ENCODE data around the gene MT2A. TPM values are rescaled to one million over a fixed set of nuclear protein-coding genes. Genes with fewer than 3 reads are reported as not detected.

Gene MT2A
- total and polyA plus RNA-seq, 7 donors: 37.5 to 968 (median 161) TPM

DNA sequence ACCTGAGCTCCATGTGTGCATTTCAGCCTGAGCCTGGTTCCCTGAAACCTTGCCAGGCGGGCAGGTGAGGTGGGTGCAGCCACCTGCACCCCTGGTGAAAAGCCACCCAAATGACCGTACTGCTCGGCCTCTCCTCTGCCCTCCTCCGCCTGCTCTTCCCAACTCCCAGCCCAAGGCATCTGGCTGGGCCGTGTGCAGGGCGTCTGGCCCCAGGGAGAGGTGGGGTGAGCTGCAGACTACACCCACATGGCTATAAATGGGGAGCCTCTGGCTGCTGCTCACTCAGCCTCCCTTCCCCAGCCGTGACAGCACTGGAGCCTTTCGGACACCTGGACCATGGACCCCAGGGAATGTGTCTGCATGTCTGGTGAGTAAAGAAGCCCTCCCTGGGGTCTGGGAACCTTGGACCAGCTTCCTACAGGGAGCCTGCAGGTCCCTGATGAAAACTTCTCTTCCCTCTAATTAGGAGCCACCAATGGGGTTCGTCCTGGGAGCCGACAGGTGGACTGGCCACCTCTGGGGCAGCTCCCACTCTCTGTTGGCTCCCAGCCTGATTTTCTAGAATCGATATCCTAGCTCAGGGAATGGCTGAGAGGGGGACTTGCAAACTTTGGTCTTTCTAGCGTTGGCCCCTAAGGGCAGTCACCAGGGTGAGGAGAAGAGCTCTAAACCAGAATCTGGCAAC is 43.4 kb upstream of the MT2A start, which contains the start of gene MT4:
Gene MT4 (plus strand): TSS at position 281 of the 685 bp plus-strand sequence. CDS start 56 bp downstream, at position 337.
- intact Hi-C loops (cut with DNase I): no loop called here
- H3K4me1 ChIP-seq: no peaks in the 10 kb centered on the region
- TF ChIP-seq EP300 (IDR thresholded peaks at IDR 0.05) (no peak), POLR2A (IDR thresholded peaks at IDR 0.05) (no peak), CTCF (IDR thresholded peaks at IDR 0.05) (no peak), POLR2AphosphoS5 (IDR thresholded peaks at IDR 0.05) (no peak)
- no peak within 1 kb of the TSS for H3K4me3 ChIP-seq
- H3K27me3 ChIP-seq: peaks cover 0 to 3% (median 0%) of the 10 kb centered on the region in 3 donors
- no peaks in the 10 kb centered on the region for H3K9me3 ChIP-seq
- no peaks in the 10 kb centered on the region for H3K36me3 ChIP-seq
- H3K27ac ChIP-seq: no peak within 1 kb of the TSS
- DNase-seq: no peak
- 80 to 83% methylated on average over 12 of the region's 12 CpGs for WGBS, 2 donors

DNA sequence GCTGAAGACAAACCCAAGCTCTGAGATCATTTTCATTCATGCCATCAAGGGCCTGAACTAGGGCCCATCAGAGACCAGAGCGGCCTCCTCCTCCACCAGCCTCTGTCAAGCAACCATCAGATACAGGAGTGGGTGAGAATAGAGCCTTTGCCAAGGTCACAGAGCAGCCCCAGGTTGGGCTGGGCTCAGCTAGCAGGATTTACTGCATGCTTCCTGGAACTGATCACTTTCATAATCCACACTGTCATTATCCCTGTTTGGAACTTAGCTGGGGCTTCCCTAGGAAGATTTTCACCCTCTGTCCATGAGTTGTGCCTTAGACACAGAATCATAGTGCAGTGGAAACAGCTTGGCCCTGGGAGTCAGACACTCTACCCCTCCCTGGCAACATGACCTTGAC is 38.4 kb upstream of the MT2A start:
- Histone ChIP-seq H3K4me3 (no peak overlapping the region), H3K4me1 (no peaks in the 10 kb centered on the region), H3K36me3 (no peaks in the 10 kb centered on the region), H3K27ac (no peak overlapping the region), H3K27me3 (peaks cover 0 to 3% (median 0%) of the 10 kb centered on the region in 3 donors), H3K9me3 (no peaks in the 10 kb centered on the region)
- DNase-seq: peak; percentile 8
- 90 to 93% methylated on average over 1 of the region's 1 CpG for WGBS, 2 donors
- intact Hi-C loops (cut with DNase I): no loop called here
- no peak for TF ChIP-seq EP300 (IDR thresholded peaks at IDR 0.05)
- no peak for TF ChIP-seq POLR2A (IDR thresholded peaks at IDR 0.05)
- no peak for TF ChIP-seq CTCF (IDR thresholded peaks at IDR 0.05)
- no peak for TF ChIP-seq POLR2AphosphoS5 (IDR thresholded peaks at IDR 0.05)

DNA sequence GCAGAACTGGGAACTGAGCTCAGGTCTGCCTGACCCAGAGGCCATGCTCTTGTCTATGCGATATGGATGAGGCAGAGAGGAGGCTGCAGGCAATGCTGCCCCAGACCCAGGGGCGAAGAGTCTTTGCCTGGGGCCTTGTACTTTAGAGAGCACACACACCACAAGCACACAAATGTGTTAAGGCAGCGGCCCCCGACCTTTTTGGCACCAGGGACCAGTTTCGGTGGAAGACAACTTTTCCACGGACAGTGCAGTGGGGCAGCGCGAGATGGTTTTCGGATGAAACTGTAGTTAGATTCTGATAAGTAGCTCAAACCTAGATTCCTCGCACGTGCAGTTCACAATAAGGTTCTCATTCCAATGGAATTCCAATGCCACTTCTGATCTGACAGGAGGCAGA is 36.9 kb upstream of the MT2A start:
- intact Hi-C loops (cut with DNase I): no loop called here
- DNase-seq: peak; percentile 27
- TF ChIP-seq EP300 (IDR thresholded peaks at IDR 0.05) (no peak), CTCF (IDR thresholded peaks at IDR 0.05) (no peak), POLR2AphosphoS5 (IDR thresholded peaks at IDR 0.05) (no peak), POLR2A (IDR thresholded peaks at IDR 0.05) (no peak)
- no peaks in the 10 kb centered on the region for H3K27me3 ChIP-seq
- H3K4me1 ChIP-seq: no peaks in the 10 kb centered on the region
- WGBS, 2 donors: 89 to 92% methylated on average over 11 of the region's 11 CpGs
- H3K4me3 ChIP-seq: no peak overlapping the region
- no peaks in the 10 kb centered on the region for H3K9me3 ChIP-seq
- H3K27ac ChIP-seq: no peak overlapping the region
- no peaks in the 10 kb centered on the region for H3K36me3 ChIP-seq

GRCh38 chr16:56574625-56575024 is 33.8 kb upstream of the MT2A start:
- intact Hi-C loops (cut with DNase I): no loop called here

More at GRCh38 chr16:56574625-56575024, 33.8 kb upstream of the MT2A start:
- H3K4me3 ChIP-seq: no peak overlapping the region
- no peak for TF ChIP-seq EP300 (IDR thresholded peaks at IDR 0.05)
- no peak for TF ChIP-seq POLR2A (IDR thresholded peaks at IDR 0.05)
- no peak for TF ChIP-seq CTCF (IDR thresholded peaks at IDR 0.05)
- no peak for TF ChIP-seq POLR2AphosphoS5 (IDR thresholded peaks at IDR 0.05)
- no peaks in the 10 kb centered on the region for H3K4me1 ChIP-seq
- H3K27me3 ChIP-seq: no peaks in the 10 kb centered on the region
- no peaks in the 10 kb centered on the region for H3K9me3 ChIP-seq
- H3K36me3 ChIP-seq: no peaks in the 10 kb centered on the region
- no peak for DNase-seq
- 66 to 80% methylated on average over 1 of the region's 1 CpG for WGBS, 2 donors
- H3K27ac ChIP-seq: no peak overlapping the region

Measured in sigmoid colon (tissue), 7 donors.